NCI-H69 (cell line): Measurements from ENCODE around the gene GLI2.

Source experiments
- DNase-seq: peaks from one replicate; lab custom pipeline; 2025; lab: John Stamatoyannopoulos, UW

Gene GLI2

DNA sequence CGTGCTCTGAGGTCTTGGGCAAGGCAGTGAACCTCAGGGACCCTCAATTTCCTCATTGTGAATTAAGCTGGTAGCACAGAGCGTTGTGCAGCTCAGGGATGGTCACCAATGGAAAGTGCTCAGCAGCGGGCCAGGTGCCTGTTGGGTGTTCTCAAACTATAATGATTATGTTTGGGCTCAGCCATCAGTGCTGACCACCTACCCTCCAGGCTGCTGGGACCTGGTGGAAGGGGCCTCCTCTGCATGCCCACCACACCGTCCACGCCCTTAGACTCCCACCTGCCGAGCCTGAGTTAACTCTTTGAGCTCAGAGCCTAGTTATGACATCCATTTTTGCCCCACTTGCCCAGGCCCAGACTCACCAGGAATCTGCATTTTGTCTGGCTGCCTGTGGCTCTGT lies 35.0 kb downstream of the GLI2 start:
- no peak for DNase-seq

GRCh38 chr2:120771111-120771780 lies 35.6 kb downstream of the GLI2 start:
- DNase-seq = no peak

GRCh38 chr2:120771781-120772208 lies 36.1 kb downstream of the GLI2 start:
- DNase-seq = no peak

- DNase-seq = no peak
Measured at GRCh38 chr2:120772261-120772660, 36.6 kb downstream of the GLI2 start.

- DNase-seq = peak; percentile 3
Measured at GRCh38 chr2:120773186-120773800, 37.6 kb downstream of the GLI2 start.

DNA sequence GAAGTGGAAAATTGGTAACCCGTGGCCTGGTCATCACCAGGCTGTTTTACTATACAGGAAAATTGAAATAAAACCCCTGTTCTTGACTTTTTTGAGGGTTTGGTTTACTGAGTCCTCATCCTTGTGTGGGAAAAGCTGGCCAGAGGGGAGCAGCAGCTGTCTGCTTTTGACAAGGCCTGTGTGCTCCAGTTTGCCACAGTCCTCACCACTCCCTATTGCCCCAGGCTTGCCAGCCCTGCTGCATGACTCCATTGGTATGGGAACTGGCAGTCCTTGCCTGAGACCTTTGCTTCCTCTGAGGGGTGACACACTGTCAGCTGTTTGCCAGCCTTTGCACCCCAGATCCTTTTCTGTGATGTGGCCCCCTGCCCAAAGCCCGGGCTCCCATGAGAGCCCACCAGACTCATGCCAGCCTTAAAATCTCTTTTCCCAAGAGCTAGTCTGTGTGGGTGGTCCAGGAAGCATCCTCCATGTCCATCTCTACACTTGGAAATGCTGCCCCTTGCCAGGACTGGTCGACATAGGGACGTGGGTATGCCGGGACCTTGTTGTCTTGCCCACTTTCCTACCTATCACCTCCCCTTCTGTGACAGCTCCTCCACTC lies 39.0 kb downstream of the GLI2 start:
- no peak for DNase-seq

DNA sequence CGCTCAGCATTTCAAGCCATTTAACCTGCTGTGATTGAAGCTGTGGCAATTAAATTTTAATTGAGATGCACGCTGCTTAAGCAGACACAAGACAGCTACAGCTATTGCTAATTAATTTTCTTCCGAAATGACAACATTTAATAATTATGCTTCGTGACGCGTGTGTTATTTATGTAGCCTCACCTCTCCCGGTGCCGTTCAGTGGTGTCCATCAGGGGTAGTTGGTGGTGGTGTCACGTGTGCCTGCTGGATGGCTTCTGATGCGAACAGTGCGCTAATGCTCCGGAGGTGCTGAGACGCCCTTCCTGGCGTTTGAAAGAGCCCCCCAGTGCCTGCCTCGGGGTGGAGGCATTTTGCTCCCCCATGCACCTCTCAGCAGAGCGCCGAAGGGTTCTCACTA lies 39.5 kb downstream of the GLI2 start:
- peak; percentile 2 for DNase-seq

- no peak for DNase-seq
Measured at GRCh38 chr2:120775801-120776589, 40.3 kb downstream of the GLI2 start.

DNA sequence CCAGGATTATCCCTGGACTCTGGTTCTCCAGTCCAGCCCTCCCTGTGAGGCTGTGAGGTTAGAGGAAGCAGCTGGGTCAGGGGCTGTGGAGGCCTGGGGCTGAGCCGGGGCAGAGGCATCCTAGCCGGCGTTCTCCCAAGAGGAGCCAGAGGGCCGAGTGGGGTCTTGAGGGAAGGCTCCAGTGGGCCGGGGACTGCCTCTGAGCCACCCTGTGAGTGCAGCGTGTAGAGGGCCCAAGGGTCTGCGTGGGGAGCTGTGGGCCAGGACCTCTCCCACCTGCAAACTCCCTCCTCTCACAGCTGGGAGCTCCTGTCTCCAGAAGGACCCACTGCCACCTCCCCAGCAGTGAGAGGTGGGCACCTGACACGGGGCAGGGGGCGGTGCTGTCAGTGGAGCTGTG lies 41.0 kb downstream of the GLI2 start:
- no peak for DNase-seq

GRCh38 chr2:120777170-120777751 lies 41.6 kb downstream of the GLI2 start:
- no peak for DNase-seq

GRCh38 chr2:120777787-120778186 lies 42.1 kb downstream of the GLI2 start:
- no peak for DNase-seq

- no peak for DNase-seq
Measured at GRCh38 chr2:120778244-120778643, 42.6 kb downstream of the GLI2 start.

DNA sequence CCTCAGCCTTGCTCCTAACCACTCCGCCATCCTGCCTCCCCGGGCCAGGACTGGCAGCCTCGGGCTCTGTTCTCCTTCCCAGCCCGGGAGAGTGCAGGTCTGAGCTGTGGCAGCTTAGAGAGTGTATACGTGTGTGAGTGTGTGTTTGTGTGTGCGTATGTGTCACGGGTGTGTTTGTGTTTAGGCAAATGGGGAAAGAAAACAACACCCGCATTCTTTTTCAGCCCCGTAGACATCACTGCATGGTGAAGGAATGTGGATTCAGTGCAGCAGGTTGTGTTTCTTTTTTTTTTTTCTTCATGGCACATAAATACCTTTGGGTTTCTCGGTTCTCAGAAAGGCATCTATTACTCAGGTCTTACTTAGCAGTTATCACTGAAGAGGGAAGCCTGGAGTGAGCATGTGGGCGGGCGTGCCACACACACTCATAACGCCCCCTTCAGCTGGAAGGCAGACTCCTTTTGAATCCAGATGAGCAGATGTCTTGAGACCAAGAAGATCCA lies 44.2 kb downstream of the GLI2 start:
- peak; percentile 40 for DNase-seq

GRCh38 chr2:120780402-120780801 lies 44.7 kb downstream of the GLI2 start:
- no peak for DNase-seq

- peak; percentile 42 for DNase-seq
Measured at GRCh38 chr2:120783371-120783791, 47.7 kb downstream of the GLI2 start.

DNA sequence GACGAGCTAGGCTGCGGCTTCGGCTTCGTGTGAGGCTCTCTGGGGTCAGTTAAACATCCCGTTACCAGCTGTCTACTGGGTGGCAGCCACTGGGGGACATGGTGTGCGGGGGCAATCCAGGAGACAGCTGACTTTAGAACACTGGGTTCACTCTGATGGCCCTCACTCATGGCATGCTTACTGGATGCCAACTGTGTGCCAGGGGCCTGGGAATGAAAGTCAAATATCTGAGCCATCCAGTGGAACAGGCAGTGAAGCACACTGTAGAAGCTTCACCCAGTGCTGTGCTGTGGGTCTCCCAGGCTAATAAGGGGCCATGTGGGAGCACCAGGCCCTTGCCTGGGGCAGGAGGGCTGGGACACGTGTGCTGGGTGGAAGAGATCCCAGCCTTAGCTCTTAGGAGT lies 48.3 kb downstream of the GLI2 start:
- no peak for DNase-seq
